Measurements from ENCODE around the gene RAMACL. TPM values are rescaled to one million over a fixed set of nuclear protein-coding genes. Genes with fewer than 3 reads are reported as not detected.
"Not testable (repeated sequence)": the region's sequence is repeated elsewhere in the genome, so short reads cannot be mapped to it uniquely, and the experiment has no call there.

Gene RAMACL
- total RNA-seq, result 1 to 10 TPM; 1.7 to 2.7 TPM
- long read RNA-seq, donor 1, partial matches to known transcripts, result 0 of 1 reads
- long read RNA-seq, donor 1, other reads (novel, unspliced or antisense), result 0 of 1 reads
- long read RNA-seq, donor 2, result 0 reads

DNA sequence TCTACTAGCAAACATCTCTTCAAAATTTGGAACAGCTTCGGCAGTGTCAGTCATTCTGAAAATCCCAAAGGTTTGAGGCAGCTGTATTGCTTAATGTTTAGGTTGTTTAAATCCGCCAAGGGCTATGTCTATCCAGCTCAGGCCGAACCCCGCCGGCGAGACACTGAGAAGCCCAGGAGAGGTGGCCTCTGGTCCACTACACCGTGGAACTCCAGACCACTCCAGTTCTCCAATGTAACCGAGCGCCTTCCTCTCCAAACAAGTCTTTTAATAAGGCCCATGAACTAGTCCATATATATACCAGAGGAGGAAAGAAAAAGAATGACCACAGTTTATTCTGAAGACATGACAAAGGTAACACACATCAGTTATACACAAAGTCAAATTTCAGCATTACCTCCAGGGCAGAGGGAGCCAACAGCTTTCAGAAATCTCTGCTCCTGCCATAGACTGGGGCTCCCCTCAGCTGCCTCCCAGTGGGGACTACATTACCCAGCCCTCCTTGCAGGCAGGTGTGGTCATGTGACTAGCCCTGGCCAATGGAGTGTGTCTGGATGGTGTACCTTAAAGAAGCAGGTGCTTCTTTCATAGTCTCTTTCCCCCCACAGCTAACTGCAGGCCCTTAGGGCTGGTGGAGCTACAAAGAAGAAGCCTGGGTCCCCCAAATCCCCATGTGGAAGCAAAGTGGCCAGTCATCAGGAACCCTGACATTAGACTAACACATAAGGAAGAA lies at the start of gene RAMACL:
Gene RAMACL, minus strand, starts transcription at position 255 of the 733 bp plus-strand sequence. Its CDS starts 201 bp downstream, at position 54.
- intact Hi-C loops (cut with DNase I), result no loop called here
- no peak for DNase-seq (ENCODE audit: low spot score)

DNA sequence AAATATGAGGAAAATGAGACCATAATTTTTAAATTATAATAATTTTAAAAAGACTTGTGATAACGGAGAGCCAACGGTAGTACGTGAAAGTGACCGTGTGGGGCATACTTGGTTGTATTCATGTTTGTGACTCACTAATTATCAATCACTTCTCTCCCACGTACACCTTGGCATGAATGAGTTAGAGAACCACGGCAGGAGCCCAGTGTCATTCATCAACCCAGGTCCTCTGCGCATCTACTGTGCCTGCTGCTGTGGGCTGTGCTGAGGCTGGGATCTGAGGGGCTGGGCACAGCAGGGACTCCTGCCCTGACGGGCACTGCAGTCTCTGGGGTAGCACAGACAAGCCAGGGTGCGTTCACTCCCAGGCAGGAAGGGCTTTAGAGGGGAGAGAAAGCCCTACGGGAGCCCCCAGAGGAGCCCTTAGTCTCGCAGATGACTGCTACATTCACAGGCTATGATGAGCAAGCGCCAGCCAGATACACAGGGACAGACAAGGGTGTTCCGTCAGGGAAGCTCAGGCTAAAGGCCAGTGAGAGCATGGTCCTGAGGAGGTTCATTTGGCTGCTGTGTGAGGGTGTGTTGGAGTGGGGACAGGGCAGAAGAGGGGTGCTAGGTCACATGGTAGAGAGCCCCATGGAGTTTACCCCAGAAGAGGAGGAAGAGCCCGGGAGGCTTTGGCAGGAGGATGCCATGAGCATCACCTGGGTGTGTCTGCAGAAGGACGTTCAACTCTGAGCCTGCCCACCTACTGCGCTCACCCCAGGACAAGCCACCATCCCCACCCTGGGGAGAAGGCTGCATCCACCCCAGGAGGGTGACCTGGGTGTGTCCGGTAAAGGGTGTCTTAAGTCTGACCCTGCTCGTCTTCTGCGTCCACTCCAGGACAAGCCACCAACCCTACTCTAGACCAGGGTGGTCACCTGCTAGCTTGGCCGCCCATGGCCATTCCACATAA lies 48.8 kb upstream of the RAMACL start:
- intact Hi-C loops (cut with DNase I), result no loop called here

DNA sequence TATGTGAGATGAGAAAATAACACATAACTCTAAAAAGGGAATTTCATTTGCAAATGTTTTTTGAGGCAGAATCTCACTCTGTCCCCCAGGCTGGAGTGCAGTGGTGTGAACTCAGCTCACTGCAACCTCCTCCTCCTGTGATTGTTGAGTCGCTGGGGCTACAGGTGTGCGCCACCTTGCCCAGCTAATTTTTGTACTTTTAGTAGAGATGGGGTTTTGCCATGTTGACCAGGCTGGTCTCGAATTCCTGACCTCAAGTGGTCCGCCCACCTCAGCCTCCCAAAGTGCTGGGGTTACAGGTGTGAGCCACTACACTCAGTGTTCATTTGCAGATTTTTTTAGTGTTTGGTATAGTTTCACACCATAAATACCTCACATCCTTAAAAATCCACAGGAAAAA lies 48.1 kb upstream of the RAMACL start:
- intact Hi-C loops (cut with DNase I); DNase-seq (ENCODE audit: low spot score): not testable (repeated sequence)

More for the DNA sequence above, 48.8 kb upstream of the RAMACL start:
- peak; percentile 61 for DNase-seq (ENCODE audit: low spot score)

DNA sequence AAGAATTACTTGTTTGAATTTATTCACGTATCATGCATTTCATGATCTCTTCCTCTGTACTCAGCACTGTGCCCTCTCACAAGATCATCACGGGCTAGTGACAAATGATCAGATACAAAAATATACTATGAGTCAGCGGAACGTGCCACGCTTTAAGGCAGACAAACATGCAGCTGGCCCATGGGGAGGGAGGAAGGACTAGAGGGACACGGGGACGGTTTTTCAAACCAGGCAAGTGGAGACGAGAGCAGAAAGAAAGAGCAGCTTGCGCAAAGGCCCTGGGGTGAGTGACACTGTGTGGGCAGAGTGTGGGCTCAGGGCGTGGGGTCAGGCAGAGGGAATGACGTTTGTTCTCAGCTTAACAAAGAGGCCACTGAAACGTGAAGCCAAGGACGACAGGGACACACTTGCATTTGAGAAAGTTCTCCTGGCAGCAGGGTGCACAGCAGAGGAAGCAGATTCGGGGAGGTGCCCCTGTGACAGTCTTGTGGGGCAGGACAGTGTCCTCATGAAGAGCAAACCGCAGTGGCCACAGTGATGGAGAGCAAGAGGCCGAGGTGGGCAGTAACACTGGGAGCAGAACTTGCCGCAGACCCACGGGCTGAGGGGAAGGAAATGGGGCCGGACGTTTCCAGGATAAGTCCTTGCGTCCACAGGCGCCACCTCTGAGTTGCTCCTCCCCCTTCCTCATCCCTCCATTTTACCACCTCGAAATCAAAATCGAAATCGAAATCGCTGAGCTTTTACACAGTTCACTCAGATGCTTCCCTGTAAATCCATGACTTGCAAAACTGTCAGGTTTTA lies 47.5 kb upstream of the RAMACL start:
- DNase-seq (ENCODE audit: low spot score), result peak; percentile 81
- intact Hi-C loops (cut with DNase I), result no loop called here

DNA sequence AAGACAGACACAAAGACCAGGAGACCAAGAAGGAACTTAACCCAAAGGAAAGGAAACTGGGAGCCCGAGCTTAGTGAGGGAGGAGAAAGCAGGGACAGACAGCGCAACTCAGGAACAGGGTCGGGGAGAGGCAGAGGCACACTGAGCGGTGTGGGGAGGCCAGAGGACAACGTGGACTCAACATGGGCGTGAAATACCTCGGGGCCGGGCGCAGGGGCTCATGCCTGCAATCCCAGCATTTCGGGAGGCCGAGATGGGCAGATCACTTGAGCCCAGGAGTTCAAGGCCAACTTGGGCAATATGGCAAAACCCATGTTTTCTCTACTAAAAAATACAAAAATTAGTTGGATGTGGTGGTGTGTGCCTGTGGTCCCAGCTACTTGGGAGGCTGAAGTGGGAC lies 46.3 kb upstream of the RAMACL start:
- no peak for DNase-seq (ENCODE audit: low spot score)
- intact Hi-C loops (cut with DNase I), result no loop called here

DNA sequence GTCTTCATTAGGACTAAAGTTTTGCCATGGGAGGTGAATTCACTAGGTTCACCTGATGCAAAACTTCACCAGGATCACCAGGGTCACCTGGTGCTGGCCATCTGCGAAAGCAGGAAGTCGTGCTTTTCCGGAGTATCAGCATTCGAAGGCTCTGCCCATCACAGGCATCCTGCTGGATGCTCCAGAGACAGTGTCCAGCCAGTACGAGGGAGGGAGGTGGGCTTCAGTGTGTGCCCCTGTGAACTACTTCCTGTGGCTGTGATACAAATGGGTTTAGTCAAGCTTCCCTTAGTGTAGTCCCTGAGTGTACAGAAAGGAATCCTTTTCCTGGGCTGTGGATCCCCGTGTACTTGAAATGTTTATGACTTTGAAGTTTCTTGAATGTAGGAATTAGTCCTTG lies 44.0 kb upstream of the RAMACL start:
- intact Hi-C loops (cut with DNase I), result no loop called here
- no peak for DNase-seq (ENCODE audit: low spot score)

DNA sequence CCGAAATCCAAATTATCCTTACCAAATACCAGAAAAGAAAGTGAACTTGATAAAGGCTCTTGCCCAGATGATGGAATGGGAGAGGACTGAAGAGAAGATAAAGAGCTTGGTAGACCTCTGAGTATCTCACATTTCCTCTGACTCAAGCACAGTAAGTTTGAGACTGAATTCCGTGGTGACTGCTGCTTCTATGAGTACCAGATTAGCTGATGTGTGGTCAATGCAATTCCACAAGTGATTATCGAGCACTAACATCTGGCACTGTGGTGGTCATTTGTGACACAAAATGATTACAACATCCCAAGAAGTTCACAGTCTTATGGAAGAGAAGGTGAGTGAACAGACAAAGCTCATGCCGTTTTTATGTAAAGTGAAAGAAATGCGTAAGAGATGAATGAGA lies 43.1 kb upstream of the RAMACL start:
- intact Hi-C loops (cut with DNase I), result no loop called here
- DNase-seq (ENCODE audit: low spot score), result no peak

DNA sequence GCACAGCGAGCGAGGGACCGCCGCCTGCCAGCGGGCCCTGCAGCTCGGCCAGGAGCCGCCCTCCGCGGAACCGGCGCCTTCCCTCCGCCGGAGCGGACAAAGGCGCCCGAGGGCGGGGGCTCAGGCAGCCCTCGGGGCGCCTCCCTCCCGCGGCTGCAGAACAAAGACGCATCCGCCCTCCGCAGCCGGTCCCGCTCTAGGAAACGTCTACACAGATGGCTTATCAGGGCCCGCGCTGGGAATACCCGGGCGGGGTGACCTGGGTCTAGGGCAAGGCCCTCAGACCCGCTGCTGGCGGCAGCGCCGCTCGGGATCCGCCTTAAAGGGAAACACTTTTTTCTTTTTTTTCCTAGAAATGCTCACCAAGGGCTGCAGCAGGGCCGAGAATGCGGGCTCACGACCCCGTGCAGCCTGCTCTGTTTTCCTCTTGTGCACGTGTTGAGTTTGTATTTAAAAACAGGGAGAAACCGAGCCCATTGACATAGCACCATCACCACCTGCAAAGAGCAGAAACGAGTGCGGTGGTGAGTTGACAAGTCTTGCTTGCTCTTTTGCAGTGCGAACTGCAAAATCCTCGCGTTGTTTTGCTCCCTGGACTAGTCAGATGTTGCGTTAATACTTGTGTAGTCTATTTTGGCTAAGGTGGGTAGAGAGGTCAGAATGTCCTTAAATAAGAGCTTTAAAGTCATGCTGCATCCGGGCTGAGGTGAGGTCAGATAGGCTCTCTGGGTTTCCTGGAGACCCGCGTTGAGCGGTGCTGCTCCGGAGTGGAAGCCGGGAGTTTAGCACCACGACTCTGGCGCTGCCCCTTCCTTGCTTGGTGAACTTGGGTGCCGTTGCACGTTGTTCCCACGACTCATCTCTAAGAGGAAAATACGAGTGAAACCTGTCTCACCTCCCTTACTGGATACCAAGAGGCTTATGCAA lies 41.7 kb upstream of the RAMACL start:
- peak; percentile 88 for DNase-seq (ENCODE audit: low spot score)

DNA sequence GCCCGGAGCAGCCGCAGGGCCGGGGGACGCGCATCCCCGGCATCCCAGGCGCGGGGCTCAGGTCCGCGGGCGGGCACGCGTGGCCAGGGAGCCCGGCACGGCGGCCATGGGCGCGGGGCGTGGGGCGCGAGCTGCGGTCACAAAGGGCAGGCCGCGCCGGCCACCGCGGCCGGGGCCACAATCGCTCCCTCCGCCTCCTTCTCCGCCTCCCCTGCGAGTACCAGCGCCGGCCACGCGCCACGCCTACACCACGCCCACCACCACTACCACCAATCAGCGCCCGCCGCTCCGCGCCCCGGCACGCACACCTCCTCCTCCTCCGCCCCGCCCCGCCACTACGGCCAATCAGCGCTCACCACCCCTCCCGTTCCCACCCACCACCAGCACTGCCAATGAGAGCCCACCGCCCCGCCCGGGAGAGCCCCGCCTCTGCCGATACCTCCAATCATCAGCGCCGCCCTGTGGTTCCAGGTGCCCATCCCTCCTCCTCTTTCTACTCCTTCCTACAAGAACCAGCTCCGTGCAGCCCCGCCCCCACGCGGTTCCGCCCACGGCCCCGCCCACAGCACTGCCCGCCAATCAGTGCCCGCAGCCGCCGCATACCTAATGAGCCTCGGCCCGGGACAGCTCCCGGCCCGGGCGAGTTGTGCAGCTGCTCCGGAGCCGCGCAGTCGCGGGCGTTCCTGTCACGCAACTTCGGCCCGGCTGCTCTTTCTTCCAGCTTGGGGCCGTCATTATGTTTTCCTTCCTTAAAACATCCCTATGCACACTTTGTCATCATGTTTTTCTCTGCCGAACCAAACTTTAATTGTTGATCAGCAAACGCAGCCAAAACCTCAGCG lies 40.8 kb upstream of the RAMACL start, which contains the start of gene RPS6KA2:
Gene RPS6KA2, minus strand, starts transcription at position 219 of the 842 bp plus-strand sequence. CDS start 232 bp downstream, outside the sequence.
- peak; percentile 100 for DNase-seq (ENCODE audit: low spot score)
- intact Hi-C loops (cut with DNase I), result no loop called here

More for the DNA sequence above, 41.7 kb upstream of the RAMACL start:
- intact Hi-C loops (cut with DNase I), result no loop called here

DNA sequence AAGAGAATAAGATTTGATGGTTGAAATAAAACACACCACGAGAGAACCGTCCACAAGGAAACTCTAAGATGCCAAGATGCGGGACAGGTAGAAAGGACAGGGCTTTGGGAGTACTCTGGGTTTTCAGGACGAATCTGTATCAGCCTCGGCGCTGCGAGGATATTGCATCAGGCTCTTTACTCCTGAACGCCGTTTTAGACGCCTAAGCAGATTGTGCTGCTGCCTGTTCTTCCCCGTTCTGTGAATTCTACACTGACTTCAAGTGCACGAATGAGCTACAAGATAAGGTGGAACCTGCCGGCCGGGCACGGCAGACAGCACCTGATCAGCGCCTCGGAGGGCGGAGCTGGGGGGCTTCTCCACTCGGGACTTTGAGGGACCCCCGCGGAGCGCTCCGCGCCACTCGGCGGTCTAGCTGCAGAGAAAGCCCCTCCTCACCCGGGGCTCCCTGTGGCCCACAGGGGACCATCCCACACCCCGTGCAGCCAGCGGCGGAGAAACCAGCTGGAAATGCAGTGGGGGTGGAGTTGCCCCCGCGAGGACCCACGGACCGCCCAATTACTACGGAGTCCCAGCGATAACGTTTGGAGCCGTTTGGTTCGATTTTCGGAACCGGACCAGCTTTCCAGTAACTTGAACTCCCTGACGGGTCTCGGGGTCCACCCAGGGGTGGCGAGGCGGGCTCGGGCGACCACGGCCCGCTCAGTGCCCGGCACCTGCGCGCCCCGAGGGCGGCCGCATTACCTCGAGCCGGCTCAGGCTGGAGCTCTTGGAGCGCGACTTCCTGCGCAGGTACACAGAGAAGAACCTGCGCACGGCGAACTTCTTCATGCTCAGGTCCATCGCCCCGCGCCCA lies 39.9 kb upstream of the RAMACL start:
- DNase-seq (ENCODE audit: low spot score), result no peak
- intact Hi-C loops (cut with DNase I), result no loop called here

DNA sequence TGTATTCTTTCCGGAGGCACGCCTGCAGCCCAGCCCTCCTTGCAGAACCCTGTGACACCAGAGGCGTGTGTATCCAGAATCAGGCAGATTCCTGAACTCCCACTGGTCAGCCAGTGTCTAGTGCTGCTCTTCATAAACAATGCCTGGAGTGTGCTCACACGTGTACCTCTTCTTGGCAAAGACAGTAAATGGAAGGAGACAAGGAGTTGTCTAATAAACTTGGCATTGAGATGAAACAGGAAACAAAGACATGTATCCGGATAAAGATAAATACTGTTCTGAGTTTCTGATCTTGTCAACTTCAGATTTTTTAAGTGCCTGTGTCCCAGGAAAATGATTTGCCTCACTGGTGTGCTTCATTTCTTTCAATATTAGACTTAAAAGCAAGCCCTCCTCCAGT lies 38.9 kb upstream of the RAMACL start:
- intact Hi-C loops (cut with DNase I), result no loop called here
- no peak for DNase-seq (ENCODE audit: low spot score)

DNA sequence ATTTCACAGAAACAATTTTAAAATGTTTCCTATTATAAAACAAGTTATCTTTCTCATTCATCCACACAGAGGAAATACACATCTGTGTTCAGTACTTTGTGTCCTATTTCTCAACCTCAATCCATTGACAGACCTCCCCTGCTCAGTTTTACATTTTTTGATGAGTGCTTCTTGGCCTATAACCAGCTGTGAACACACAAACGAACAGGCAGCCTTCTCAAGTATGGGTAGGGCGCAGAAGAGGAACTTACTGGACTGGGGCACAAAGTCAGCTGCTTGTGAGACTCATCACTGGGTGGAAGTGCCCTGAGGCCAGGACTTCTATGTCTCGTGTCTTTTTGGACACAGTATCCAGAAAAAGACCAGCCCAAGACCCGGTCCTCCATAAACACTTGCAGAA lies 37.8 kb upstream of the RAMACL start:
- no peak for DNase-seq (ENCODE audit: low spot score)
- intact Hi-C loops (cut with DNase I), result no loop called here

DNA sequence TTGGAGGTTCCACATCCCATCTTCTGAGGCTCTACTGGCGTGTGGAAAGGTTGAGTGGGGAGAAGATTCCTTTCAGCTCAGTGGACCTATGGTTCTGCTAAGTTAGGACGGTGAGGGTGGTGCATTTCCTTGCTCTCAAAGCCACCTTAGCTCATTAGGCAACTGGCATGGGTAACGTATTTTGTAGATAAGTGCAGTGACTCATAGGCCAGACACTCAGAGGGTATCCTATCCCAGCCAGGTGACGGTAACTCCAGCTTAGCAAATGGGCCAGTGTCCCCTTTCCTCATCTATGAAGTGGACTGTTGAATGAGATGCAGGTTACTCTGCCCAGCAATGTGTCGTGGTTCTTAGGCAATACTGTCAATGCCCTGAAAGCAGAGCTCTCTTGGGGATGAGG lies 36.8 kb upstream of the RAMACL start:
- intact Hi-C loops (cut with DNase I), result no loop called here
- DNase-seq (ENCODE audit: low spot score), result no peak

DNA sequence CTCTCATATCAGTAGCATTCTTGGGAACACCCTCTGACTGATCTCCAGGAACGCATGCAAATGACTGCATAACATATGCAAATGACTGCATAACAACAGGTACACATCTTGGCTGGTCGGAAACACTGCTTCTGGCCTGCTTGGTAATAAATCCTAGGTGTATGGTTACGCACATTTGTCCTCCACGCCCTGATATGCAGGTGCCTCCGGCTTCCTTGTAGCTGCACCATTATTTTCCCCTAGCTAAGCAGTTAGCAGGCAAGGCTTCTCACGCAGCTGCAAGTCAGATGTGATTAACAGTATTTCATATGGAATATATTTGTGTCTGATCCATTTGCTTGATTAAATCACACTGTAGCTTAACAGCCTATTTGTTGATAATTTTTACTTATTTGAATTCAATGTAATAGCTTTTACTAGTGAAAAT lies 34.6 kb upstream of the RAMACL start:
- intact Hi-C loops (cut with DNase I), result no loop called here
- no peak for DNase-seq (ENCODE audit: low spot score)

DNA sequence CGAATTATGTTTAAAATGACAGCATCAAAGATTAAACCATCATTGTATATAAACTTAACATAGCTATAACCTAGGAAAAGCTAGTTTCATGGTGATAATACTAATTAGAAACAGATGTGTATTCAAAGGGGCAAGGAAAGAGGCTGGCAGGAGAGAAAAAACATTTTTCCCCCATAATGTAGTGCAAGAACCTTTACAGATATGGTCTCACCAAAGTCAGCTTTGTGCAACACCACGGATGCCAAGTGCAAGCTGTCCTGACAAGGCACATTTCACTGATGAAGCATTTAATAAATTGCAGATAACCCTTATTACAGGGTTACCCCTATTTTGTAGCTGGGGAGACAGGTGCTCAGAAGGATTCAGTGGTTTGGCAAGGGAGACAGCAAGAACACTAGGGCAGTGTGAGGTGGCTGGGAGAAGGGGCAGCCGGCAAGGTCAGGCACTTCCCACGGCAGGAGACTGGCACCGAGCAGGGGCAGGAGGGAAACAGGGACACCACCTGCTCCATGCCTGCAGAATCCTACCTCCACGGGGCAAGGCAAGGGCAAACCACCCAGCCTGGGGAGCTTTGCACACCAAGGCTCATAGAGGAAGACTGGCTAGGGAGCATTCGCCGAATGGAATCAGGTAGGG lies 34.1 kb upstream of the RAMACL start:
- no peak for DNase-seq (ENCODE audit: low spot score)
- intact Hi-C loops (cut with DNase I), result no loop called here

DNA sequence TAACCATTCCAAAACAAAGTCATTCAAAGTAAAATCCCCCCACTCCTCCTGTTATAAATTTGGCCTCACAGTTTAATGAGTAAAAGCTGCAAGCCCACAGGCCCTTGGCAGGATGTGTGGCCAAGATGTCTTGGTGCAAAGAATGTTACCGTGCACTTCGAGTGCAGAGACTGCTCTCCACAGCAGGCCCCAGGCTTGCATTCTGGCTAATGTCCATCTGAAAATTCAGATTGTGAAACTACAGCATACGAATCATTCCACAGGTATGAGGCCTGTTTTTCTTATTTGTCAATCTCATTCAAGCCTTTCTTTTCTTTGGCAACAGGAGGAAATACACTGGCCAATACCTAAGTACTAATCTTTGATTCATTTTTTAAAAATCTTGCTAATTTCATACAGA lies 33.4 kb upstream of the RAMACL start:
- intact Hi-C loops (cut with DNase I), result loop anchor here in 1 of 2 donors (10.0 kb wide), 1 partner anchor 915 kb away; no protein-coding TSS in a partner anchor
- DNase-seq (ENCODE audit: low spot score), result no peak

Measured in posterior vena cava (tissue), 2 donors.